HG03565 (cell line): ENCODE data around the gene GNG8.
"Not testable (repeated sequence)": the region's sequence is repeated elsewhere in the genome, so short reads cannot be mapped to it uniquely, and the experiment has no call there.

ENCODE experiments used
- ATAC-seq: cut with Tn5 transposase; IDR thresholded peaks from one replicate; pipeline ENCODE4 v1.9.1; 2021; ENCODE audit warnings: mild to moderate bottlenecking, moderate library complexity; ENCODE audit not compliant: unreplicated experiment

GNG8 gene

GRCh38 chr19:46648060-46648960, 12.3 kb upstream of the GNG8 start:
- no peak for ATAC-seq

- ATAC-seq, result no peak
Observed at GRCh38 chr19:46646402-46646801, 10.4 kb upstream of the GNG8 start.

- ATAC-seq, result no peak
Observed at GRCh38 chr19:46644720-46645119, 8.7 kb upstream of the GNG8 start.

- no peak for ATAC-seq
Observed at GRCh38 chr19:46640656-46641055, 4.7 kb upstream of the GNG8 start.

GRCh38 chr19:46639358-46640182, 3.6 kb upstream of the GNG8 start:
- ATAC-seq, result no peak

GRCh38 chr19:46637224-46637623, 1.2 kb upstream of the GNG8 start:
- no peak for ATAC-seq

- ATAC-seq, result no peak
Observed at GRCh38 chr19:46634656-46635218, 1.3 kb downstream of the GNG8 start.

GRCh38 chr19:46634045-46634655, 1.9 kb downstream of the GNG8 start:
- no peak for ATAC-seq

- no peak for ATAC-seq
Observed at GRCh38 chr19:46633130-46633529, 2.9 kb downstream of the GNG8 start.

- ATAC-seq, result no peak
Observed at GRCh38 chr19:46631481-46631880, 4.5 kb downstream of the GNG8 start.

- no peak for ATAC-seq
Observed at GRCh38 chr19:46630586-46631205, 5.3 kb downstream of the GNG8 start.

GRCh38 chr19:46629546-46630025, 6.4 kb downstream of the GNG8 start:
- ATAC-seq, result no peak

GRCh38 chr19:46628970-46629369, 7.0 kb downstream of the GNG8 start:
- not testable (repeated sequence) for ATAC-seq

GRCh38 chr19:46626446-46626845, 9.6 kb downstream of the GNG8 start:
- no peak for ATAC-seq

- ATAC-seq, result no peak
Observed at GRCh38 chr19:46625731-46626130, 10.3 kb downstream of the GNG8 start.

GRCh38 chr19:46624958-46625661, 10.9 kb downstream of the GNG8 start, which contains the start of gene PTGIR:
PTGIR (minus strand) TSS chr19:46625089; CDS start chr19:46624225, 864 bp downstream.
- no peak for ATAC-seq

GRCh38 chr19:46623915-46624502, 12.0 kb downstream of the GNG8 start:
- ATAC-seq, result no peak

- ATAC-seq, result no peak
Observed at GRCh38 chr19:46622118-46622446, 13.9 kb downstream of the GNG8 start.
